HG03575 (cell line): ENCODE measurements around the gene ZDHHC3.

Experiments used
- ATAC-seq: cut with Tn5 transposase; IDR thresholded peaks from one replicate; pipeline ENCODE4 v1.9.1; 2021; ENCODE audit not compliant: unreplicated experiment, insufficient number of reproducible peaks, low FRiP score; ENCODE audit errors: extremely low read depth

Gene ZDHHC3

GRCh38 chr3:44939581-44940036 is 36.4 kb downstream of the ZDHHC3 start:
- ATAC-seq = no peak

- ATAC-seq = no peak
Measured at GRCh38 chr3:44932986-44933944, 42.7 kb downstream of the ZDHHC3 start.

- no peak for ATAC-seq
Measured at GRCh38 chr3:44932271-44932670, 43.7 kb downstream of the ZDHHC3 start.

- no peak for ATAC-seq
Measured at GRCh38 chr3:44931791-44932190, 44.2 kb downstream of the ZDHHC3 start.

GRCh38 chr3:44930911-44931310 is 45.1 kb downstream of the ZDHHC3 start:
- ATAC-seq = no peak

- ATAC-seq = no peak
Measured at GRCh38 chr3:44929782-44930181, 46.2 kb downstream of the ZDHHC3 start.

- no peak for ATAC-seq
Measured at GRCh38 chr3:44927371-44927770, 48.6 kb downstream of the ZDHHC3 start.

- no peak for ATAC-seq
Measured at GRCh38 chr3:44926921-44927320, 49.1 kb downstream of the ZDHHC3 start.

- no peak for ATAC-seq
Measured at GRCh38 chr3:44926172-44926571, 49.8 kb downstream of the ZDHHC3 start.

GRCh38 chr3:44924457-44925084 is 51.4 kb downstream of the ZDHHC3 start:
- ATAC-seq = no peak

- no peak for ATAC-seq
Measured at GRCh38 chr3:44923632-44924456, 52.1 kb downstream of the ZDHHC3 start.

GRCh38 chr3:44920081-44920480 is 55.9 kb downstream of the ZDHHC3 start:
- no peak for ATAC-seq

- ATAC-seq = no peak
Measured at GRCh38 chr3:44918581-44918980, 57.4 kb downstream of the ZDHHC3 start.

GRCh38 chr3:44918087-44918486 is 57.9 kb downstream of the ZDHHC3 start:
- ATAC-seq = no peak

GRCh38 chr3:44915702-44916438 is 60.1 kb downstream of the ZDHHC3 start:
- ATAC-seq = no peak

- no peak for ATAC-seq
Measured at GRCh38 chr3:44914936-44915335, 61.0 kb downstream of the ZDHHC3 start.

- no peak for ATAC-seq
Measured at GRCh38 chr3:44913868-44914468, 62.0 kb downstream of the ZDHHC3 start.

- ATAC-seq = no peak
Measured at GRCh38 chr3:44910693-44911092, 65.3 kb downstream of the ZDHHC3 start.
